ENCODE results near the gene RYR3. TPM values are rescaled to one million over a fixed set of nuclear protein-coding genes. Genes with fewer than 3 reads are reported as not detected.
A peak's percentile ranks its signal among the peaks of the same experiment; 100 is the strongest.

Gene RYR3
- polyA plus RNA-seq, 1 donor, result 6.5 TPM

DNA sequence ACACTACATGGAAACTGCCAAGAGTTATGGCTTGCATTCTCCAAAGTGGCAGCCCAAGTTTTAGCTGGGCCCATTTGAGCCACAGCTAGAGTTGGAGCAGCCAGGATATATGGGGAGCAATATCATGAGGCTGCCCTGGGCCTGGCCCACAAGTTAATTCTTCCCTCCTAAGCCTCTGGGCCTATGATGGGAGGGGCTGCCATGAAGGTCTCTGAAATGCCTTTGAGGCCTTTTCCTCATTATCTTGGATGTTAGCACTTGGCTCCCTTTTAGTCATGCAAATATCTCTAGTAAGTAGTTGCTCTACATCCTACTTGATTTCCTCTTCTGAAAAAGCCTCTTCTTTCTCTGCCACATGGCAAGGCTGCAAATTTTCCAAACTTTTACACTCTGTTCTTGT, 400.0 kb downstream of the RYR3 start:
- Histone ChIP-seq H3K9me3 (ENCODE audit: control insufficient read depth, low read depth, low read length) (no peaks in the 10 kb centered on the region), H3K4me1 (ENCODE audit: control insufficient read depth, insufficient read depth, low read length) (no peaks in the 10 kb centered on the region), H3K27ac (ENCODE audit: low read length) (no peak overlapping the region), H3K4me3 (ENCODE audit: low read length) (no peak overlapping the region), H3K27me3 (ENCODE audit: control insufficient read depth, insufficient read depth, low read length) (no peaks in the 10 kb centered on the region), H3K36me3 (ENCODE audit: control insufficient read depth, insufficient read depth, low read length) (no peaks in the 10 kb centered on the region)
- no peak for DNase-seq

GRCh38 chr15:33716025-33716424, 405.3 kb downstream of the RYR3 start:
- no peak overlapping the region for H3K4me3 ChIP-seq (ENCODE audit: low read length)

DNA sequence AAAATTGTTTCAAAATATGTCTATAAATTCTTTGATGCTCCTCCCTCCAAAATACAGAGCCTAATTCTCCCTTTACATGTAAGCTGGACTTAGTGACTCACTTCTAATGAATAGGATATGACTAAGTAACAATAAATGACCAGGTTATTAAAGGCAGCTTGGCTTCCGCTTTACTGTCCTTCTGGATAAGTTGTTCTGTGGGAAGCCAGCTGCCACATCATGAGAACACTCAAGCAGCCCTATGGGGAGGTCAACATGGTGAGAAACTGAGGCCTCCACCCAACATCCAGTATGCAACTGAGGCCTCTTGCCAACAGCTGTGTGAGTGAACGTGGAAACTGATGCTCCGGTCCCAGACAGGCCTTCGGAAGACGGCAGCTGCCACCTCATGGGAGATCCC, 410.2 kb downstream of the RYR3 start:
- Histone ChIP-seq H3K4me1 (ENCODE audit: control insufficient read depth, insufficient read depth, low read length) (no peaks in the 10 kb centered on the region), H3K27me3 (ENCODE audit: control insufficient read depth, insufficient read depth, low read length) (no peaks in the 10 kb centered on the region), H3K4me3 (ENCODE audit: low read length) (no peak overlapping the region), H3K9me3 (ENCODE audit: control insufficient read depth, low read depth, low read length) (no peaks in the 10 kb centered on the region), H3K36me3 (ENCODE audit: control insufficient read depth, insufficient read depth, low read length) (no peaks in the 10 kb centered on the region), H3K27ac (ENCODE audit: low read length) (no peak overlapping the region)
- DNase-seq, result no peak
- WGBS (ENCODE audit: insufficient coverage, low lambda C conversion rate), result no CpG with 5 or more reads among the region's 5 CpGs

More at GRCh38 chr15:33716025-33716424, 405.3 kb downstream of the RYR3 start:
- 82% methylated on average over 2 of the region's 5 CpGs for WGBS (ENCODE audit: insufficient coverage, low lambda C conversion rate)
- Histone ChIP-seq H3K36me3 (ENCODE audit: control insufficient read depth, insufficient read depth, low read length) (no peaks in the 10 kb centered on the region), H3K4me1 (ENCODE audit: control insufficient read depth, insufficient read depth, low read length) (no peaks in the 10 kb centered on the region), H3K27me3 (ENCODE audit: control insufficient read depth, insufficient read depth, low read length) (no peaks in the 10 kb centered on the region), H3K27ac (ENCODE audit: low read length) (no peak overlapping the region), H3K9me3 (ENCODE audit: control insufficient read depth, low read depth, low read length) (no peaks in the 10 kb centered on the region)
- no peak for DNase-seq

GRCh38 chr15:33722005-33722672, 411.4 kb downstream of the RYR3 start:
- Histone ChIP-seq H3K4me3 (ENCODE audit: low read length) (no peak overlapping the region), H3K36me3 (ENCODE audit: control insufficient read depth, insufficient read depth, low read length) (no peaks in the 10 kb centered on the region), H3K27me3 (ENCODE audit: control insufficient read depth, insufficient read depth, low read length) (no peaks in the 10 kb centered on the region), H3K27ac (ENCODE audit: low read length) (no peak overlapping the region), H3K9me3 (ENCODE audit: control insufficient read depth, low read depth, low read length) (no peaks in the 10 kb centered on the region), H3K4me1 (ENCODE audit: control insufficient read depth, insufficient read depth, low read length) (no peaks in the 10 kb centered on the region)
- no CpG with 5 or more reads among the region's 2 CpGs for WGBS (ENCODE audit: insufficient coverage, low lambda C conversion rate)
- DNase-seq, result no peak

- Histone ChIP-seq H3K9me3 (ENCODE audit: control insufficient read depth, low read depth, low read length) (no peaks in the 10 kb centered on the region), H3K36me3 (ENCODE audit: control insufficient read depth, insufficient read depth, low read length) (no peaks in the 10 kb centered on the region), H3K27ac (ENCODE audit: low read length) (no peak overlapping the region), H3K4me3 (ENCODE audit: low read length) (no peak overlapping the region), H3K27me3 (ENCODE audit: control insufficient read depth, insufficient read depth, low read length) (no peaks in the 10 kb centered on the region), H3K4me1 (ENCODE audit: control insufficient read depth, insufficient read depth, low read length) (no peaks in the 10 kb centered on the region)
- no peak for DNase-seq
- WGBS (ENCODE audit: insufficient coverage, low lambda C conversion rate), result 80% methylated on average over 1 of the region's 12 CpGs
Measured at GRCh38 chr15:33722673-33723015, 411.9 kb downstream of the RYR3 start.

- Histone ChIP-seq H3K9me3 (ENCODE audit: control insufficient read depth, low read depth, low read length) (no peaks in the 10 kb centered on the region), H3K27me3 (ENCODE audit: control insufficient read depth, insufficient read depth, low read length) (no peaks in the 10 kb centered on the region), H3K27ac (ENCODE audit: low read length) (no peak overlapping the region), H3K4me3 (ENCODE audit: low read length) (no peak overlapping the region), H3K36me3 (ENCODE audit: control insufficient read depth, insufficient read depth, low read length) (no peaks in the 10 kb centered on the region), H3K4me1 (ENCODE audit: control insufficient read depth, insufficient read depth, low read length) (no peaks in the 10 kb centered on the region)
- WGBS (ENCODE audit: insufficient coverage, low lambda C conversion rate), result no CpG with 5 or more reads among the region's 5 CpGs
- no peak for DNase-seq
Measured at GRCh38 chr15:33724321-33725036, 413.7 kb downstream of the RYR3 start.

DNA sequence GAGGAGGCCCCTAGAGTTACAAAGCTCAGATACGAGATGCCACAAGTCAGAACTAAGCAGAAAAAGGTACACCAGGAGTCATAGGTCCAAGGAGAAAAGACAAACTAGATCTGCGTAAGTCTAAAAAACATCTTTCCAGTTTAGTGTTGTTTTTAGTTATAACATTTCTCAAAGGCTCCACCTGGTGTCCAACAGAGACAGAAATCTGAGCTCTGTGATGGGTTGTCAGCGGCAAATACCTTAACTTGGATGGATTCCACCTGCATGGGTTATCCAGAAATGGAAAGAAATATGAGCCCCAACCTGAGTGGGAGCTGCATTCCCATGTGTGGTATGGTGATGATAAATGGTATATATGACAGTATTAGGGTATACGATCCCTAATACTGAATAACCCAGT, 418.9 kb downstream of the RYR3 start:
- H3K4me3 ChIP-seq (ENCODE audit: low read length), result no peak overlapping the region
- no peak for DNase-seq
- 87% methylated on average over 3 of the region's 4 CpGs for WGBS (ENCODE audit: insufficient coverage, low lambda C conversion rate)

DNA sequence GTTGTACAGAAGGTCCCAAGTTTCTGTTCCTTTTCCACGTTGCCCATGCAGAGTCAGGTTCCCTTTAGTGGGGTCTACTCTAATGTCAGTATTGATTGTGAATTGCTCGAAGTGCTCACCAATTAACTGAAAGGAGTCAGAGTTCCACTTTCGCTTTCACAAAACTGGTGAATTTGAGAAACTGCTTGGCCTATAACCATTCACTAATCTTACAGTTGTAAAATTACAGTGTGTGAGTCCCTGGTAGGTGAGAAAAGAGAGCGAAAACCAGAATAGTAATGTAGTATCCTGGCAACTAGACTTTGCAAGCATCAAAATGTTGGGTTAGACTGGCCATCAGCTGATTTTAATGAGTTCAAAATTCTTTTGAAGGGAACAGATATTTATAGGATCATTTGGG, 420.0 kb downstream of the RYR3 start:
- no peak for DNase-seq
- H3K4me3 ChIP-seq (ENCODE audit: low read length), result no peak overlapping the region
- H3K27ac ChIP-seq (ENCODE audit: low read length), result no peak overlapping the region
- 83% methylated on average over 2 of the region's 4 CpGs for WGBS (ENCODE audit: insufficient coverage, low lambda C conversion rate)
- H3K4me1 ChIP-seq (ENCODE audit: control insufficient read depth, insufficient read depth, low read length), result no peaks in the 10 kb centered on the region
- H3K27me3 ChIP-seq (ENCODE audit: control insufficient read depth, insufficient read depth, low read length), result no peaks in the 10 kb centered on the region
- H3K36me3 ChIP-seq (ENCODE audit: control insufficient read depth, insufficient read depth, low read length), result no peaks in the 10 kb centered on the region
- H3K9me3 ChIP-seq (ENCODE audit: control insufficient read depth, low read depth, low read length), result no peaks in the 10 kb centered on the region

More for the DNA sequence above, 418.9 kb downstream of the RYR3 start:
- Histone ChIP-seq H3K4me1 (ENCODE audit: control insufficient read depth, insufficient read depth, low read length) (no peaks in the 10 kb centered on the region), H3K27me3 (ENCODE audit: control insufficient read depth, insufficient read depth, low read length) (no peaks in the 10 kb centered on the region), H3K36me3 (ENCODE audit: control insufficient read depth, insufficient read depth, low read length) (no peaks in the 10 kb centered on the region), H3K9me3 (ENCODE audit: control insufficient read depth, low read depth, low read length) (no peaks in the 10 kb centered on the region), H3K27ac (ENCODE audit: low read length) (no peak overlapping the region)

- H3K27me3 ChIP-seq (ENCODE audit: control insufficient read depth, insufficient read depth, low read length), result peaks cover 4% of the 10 kb centered on the region
- no peaks in the 10 kb centered on the region for H3K36me3 ChIP-seq (ENCODE audit: control insufficient read depth, insufficient read depth, low read length)
- H3K4me1 ChIP-seq (ENCODE audit: control insufficient read depth, insufficient read depth, low read length), result no peaks in the 10 kb centered on the region
- no peak overlapping the region for H3K27ac ChIP-seq (ENCODE audit: low read length)
- H3K9me3 ChIP-seq (ENCODE audit: control insufficient read depth, low read depth, low read length), result no peaks in the 10 kb centered on the region
- DNase-seq, result no peak
- no CpG with 5 or more reads among the region's 1 CpG for WGBS (ENCODE audit: insufficient coverage, low lambda C conversion rate)
- no peak overlapping the region for H3K4me3 ChIP-seq (ENCODE audit: low read length)
Measured at GRCh38 chr15:33735143-33735542, 424.4 kb downstream of the RYR3 start.

GRCh38 chr15:33735637-33736247, 425.0 kb downstream of the RYR3 start:
- DNase-seq, result peak; percentile 14 to 22
- H3K4me1 ChIP-seq (ENCODE audit: control insufficient read depth, insufficient read depth, low read length), result no peaks in the 10 kb centered on the region
- H3K27me3 ChIP-seq (ENCODE audit: control insufficient read depth, insufficient read depth, low read length), result peaks cover 4% of the 10 kb centered on the region
- H3K36me3 ChIP-seq (ENCODE audit: control insufficient read depth, insufficient read depth, low read length), result no peaks in the 10 kb centered on the region
- WGBS (ENCODE audit: insufficient coverage, low lambda C conversion rate), result 83% methylated on average over 3 of the region's 7 CpGs
- no peak overlapping the region for H3K4me3 ChIP-seq (ENCODE audit: low read length)
- H3K27ac ChIP-seq (ENCODE audit: low read length), result no peak overlapping the region
- no peaks in the 10 kb centered on the region for H3K9me3 ChIP-seq (ENCODE audit: control insufficient read depth, low read depth, low read length)

Data from large intestine (tissue), 3 donors.